H1 (cell line): ENCODE data around the gene RAB3B. TPM values are rescaled to one million over a fixed set of nuclear protein-coding genes. Genes with fewer than 3 reads are reported as not detected.

ENCODE experiments used
- BCL11A ChIP-seq, 2 experiments: IDR thresholded peaks; one replicate each; pipeline ENCODE4 v1.6.1; 2011; ENCODE audit warnings: low read depth in 2 of 2, low read length in 2 of 2, mild to moderate bottlenecking in 2 of 2
- CEBPB ChIP-seq: IDR thresholded peaks from 2 replicates; pipeline ENCODE4 v1.6.1; 2012; ENCODE audit warnings: low read depth, low read length
- CHD2 ChIP-seq: IDR thresholded peaks from 2 replicates; pipeline ENCODE4 v1.6.1; 2012; ENCODE audit warnings: low read length, improper control_type of control experiment
- CREB1 ChIP-seq: IDR thresholded peaks from 2 replicates; pipeline ENCODE4 v1.6.1; 2012; ENCODE audit warnings: inconsistent platforms
- CTBP2 ChIP-seq: IDR thresholded peaks from 2 replicates; pipeline ENCODE4 v1.7.0; 2011; ENCODE audit warnings: borderline replicate concordance, mild to moderate bottlenecking, moderate library complexity, mixed read lengths, low read length; ENCODE audit not compliant: insufficient read depth, insufficient read length
- EGR1 ChIP-seq: IDR thresholded peaks from 2 replicates; pipeline ENCODE4 v1.6.1; 2011; ENCODE audit warnings: low read depth, low read length, borderline replicate concordance
- HDAC2 ChIP-seq, 2 experiments: fragments of 300-600 bp in 1 of 2; sonication (generic) in 1 of 2; IDR thresholded peaks; 2 replicates each; pipeline ENCODE4 v1.6.1; 2011 to 2012; ENCODE audit warnings: low read depth in 2 of 2, low read length in 2 of 2, mild to moderate bottlenecking in 2 of 2, moderate library complexity in 2 of 2, borderline replicate concordance in 1 of 2, inconsistent platforms in 1 of 2
- KDM4A ChIP-seq: IDR thresholded peaks from one replicate; pipeline ENCODE4 v1.7.1; 2012; ENCODE audit warnings: low read depth, mild to moderate bottlenecking, moderate library complexity, low read length, inconsistent platforms; ENCODE audit not compliant: severe bottlenecking
- KDM5A ChIP-seq: fragments of 200-600 bp; IDR thresholded peaks from 2 replicates; pipeline ENCODE4 v1.7.1; 2012; ENCODE audit warnings: mild to moderate bottlenecking, low read length, inconsistent platforms, mixed read lengths
- MAFK ChIP-seq: IDR thresholded peaks from 2 replicates; pipeline ENCODE4 v1.6.1; 2012; ENCODE audit warnings: low read depth, mild to moderate bottlenecking, improper control_type of control experiment, low read length
- POLR2A ChIP-seq, 2 experiments: IDR thresholded peaks; 1 replicate in 1 of 2; 2 replicates in 1 of 2; pipeline ENCODE4 v1.6.1; 2011; ENCODE audit warnings: low read depth in 2 of 2, low read length in 2 of 2, mild to moderate bottlenecking in 2 of 2; ENCODE audit errors: control extremely low read depth in 1 of 2
- RAD21 ChIP-seq, 2 experiments: IDR thresholded peaks in 1 of 2; conservative IDR thresholded peaks in 1 of 2; 2 replicates each; pipeline ENCODE4 v1.6.1; 2011; ENCODE audit warnings: low read depth in 2 of 2, low read length in 2 of 2, improper control_type of control experiment in 1 of 2, inconsistent platforms in 1 of 2, mild to moderate bottlenecking in 1 of 2, moderate library complexity in 1 of 2
- RBBP5 ChIP-seq: IDR thresholded peaks from 2 replicates; pipeline ENCODE4 v1.7.1; 2012; ENCODE audit warnings: low read depth, mild to moderate bottlenecking, inconsistent platforms, low read length, moderate library complexity, borderline replicate concordance
- RFX5 ChIP-seq: IDR thresholded peaks from 2 replicates; pipeline ENCODE4 v1.6.1; 2011; ENCODE audit warnings: low read depth, low read length, improper control_type of control experiment, borderline replicate concordance
- RXRA ChIP-seq: IDR thresholded peaks from 2 replicates; pipeline ENCODE4 v1.6.1; 2011; ENCODE audit warnings: low read depth, mild to moderate bottlenecking, low read length, moderate library complexity; ENCODE audit not compliant: insufficient read depth
- SIN3A ChIP-seq, 2 experiments: IDR thresholded peaks in 1 of 2; conservative IDR thresholded peaks in 1 of 2; 2 replicates each; pipeline ENCODE4 v1.6.1; 2011 to 2012; ENCODE audit warnings: low read length in 2 of 2, improper control_type of control experiment in 1 of 2, low read depth in 1 of 2, mild to moderate bottlenecking in 1 of 2
- SIX5 ChIP-seq: IDR thresholded peaks from 2 replicates; pipeline ENCODE4 v1.6.1; 2011; ENCODE audit warnings: mild to moderate bottlenecking, low read depth, low read length
- TBP ChIP-seq: IDR thresholded peaks from 2 replicates; pipeline ENCODE4 v1.6.1; 2011; ENCODE audit warnings: low read depth, low read length, improper control_type of control experiment
- TEAD4 ChIP-seq: IDR thresholded peaks from 2 replicates; pipeline ENCODE4 v1.6.1; 2012; ENCODE audit warnings: low read depth, low read length, inconsistent platforms, mixed read lengths
- ZNF274 ChIP-seq: IDR thresholded peaks from 2 replicates; pipeline ENCODE4 v1.7.0; 2012; ENCODE audit warnings: low read length, borderline replicate concordance; ENCODE audit errors: extremely low read depth
- polyA plus RNA-seq, 7 experiments: library from polyadenylated mRNA; depleted of rRNA in 3 of 7; stranded (reverse) in 5 of 7; unstranded in 2 of 7; fragments of >200 nt in 5 of 7; fragments of 200-250 nt in 2 of 7; gene quantifications; 1 replicate in 5 of 7; 2 replicates in 1 of 7; 4 replicates in 1 of 7; pipeline versions ENCODE4 v1.2.1 to v1.2.3, GENCODE V29; 2011 to 2013; ENCODE audit warnings: missing spikeins in 2 of 7, mixed read lengths in 2 of 7
- total RNA-seq: library from RNA; stranded (reverse); fragmentation: NEBNext Ultra II Directional; extraction: Animal tissue kit (Norgen Biotek cat#: 25700); gene quantifications from 2 replicates; pipeline ENCODE4 v1.2.1, GENCODE V29; 2021

Gene RAB3B
- total and polyA plus RNA-seq, 2 of the 8 experiments (the other 6 are each of a cell fraction or from before 2014, with no cell fraction given), result 12.5 to 36.8 TPM

- TF ChIP-seq TEAD4 (no peak), RFX5 (no peak), RAD21 (IDR thresholded peaks at IDR 0.05 in 1 of 2, conservative IDR thresholded peaks at IDR 0.05 in 1 of 2; ENCODE audit: low read depth in 2 of 2, low read length in 2 of 2) (no peak), SIN3A (conservative IDR thresholded peaks at IDR 0.05 in 1 of 2, IDR thresholded peaks at IDR 0.05 in 1 of 2; ENCODE audit: low read depth in 1 of 2, low read length in 2 of 2) (peak; percentile 90 to 91; a peak in 2 of 4 replicates), EGR1 (no peak; the same call in 1 of the 2 replicates), BCL11A (IDR thresholded peaks at IDR 0.05; ENCODE audit: low read depth in 2 of 2, low read length in 2 of 2) (no peak), HDAC2 (IDR thresholded peaks at IDR 0.05; ENCODE audit: borderline replicate concordance in 1 of 2, low read depth in 2 of 2, low read length in 2 of 2) (peak in 1 of 2 experiments; percentile 92; a peak in 2 of 4 replicates), CEBPB (no peak), TBP (peak; percentile 32; the same call in 1 of the 2 replicates), KDM5A (peak; percentile 63; the same call in 1 of the 2 replicates), CHD2 (no peak), SIX5 (no peak), RBBP5 (peak; percentile 97), ZNF274 (no peak), CREB1 (peak; percentile 82), MAFK (no peak), KDM4A (peak; percentile 90), RXRA (no peak), POLR2A (IDR thresholded peaks at IDR 0.05; ENCODE audit: control extremely low read depth in 1 of 2, low read depth in 2 of 2, low read length in 2 of 2) (peak; percentile 59 to 89), CTBP2 (no peak)
These were observed 42.9 kb upstream of the RAB3B start, which contains the start of gene KTI12 (continued) for GRCh38 chr1:52033190-52034049.
